Stimulated activated CD4-positive, alpha-beta T cell treated with anti-CD3 and anti-CD28 coated beads, Interleukin-1b, Interleukin-23, amount 100 ng/mL, for 4 hours (primary cell): ENCODE data around the gene GNG8.
A peak's percentile ranks its signal among the peaks of the same experiment; 100 is the strongest.
"Not testable (repeated sequence)": the region's sequence is repeated elsewhere in the genome, so short reads cannot be mapped to it uniquely, and the experiment has no call there.

Experiments used
- DNase-seq, 2 donors: peaks; one replicate each; pipeline ENCODE4 v3.0.0-alpha.2; 2020; ENCODE audit warnings: low read depth in 2 of 2

GNG8 gene

DNA sequence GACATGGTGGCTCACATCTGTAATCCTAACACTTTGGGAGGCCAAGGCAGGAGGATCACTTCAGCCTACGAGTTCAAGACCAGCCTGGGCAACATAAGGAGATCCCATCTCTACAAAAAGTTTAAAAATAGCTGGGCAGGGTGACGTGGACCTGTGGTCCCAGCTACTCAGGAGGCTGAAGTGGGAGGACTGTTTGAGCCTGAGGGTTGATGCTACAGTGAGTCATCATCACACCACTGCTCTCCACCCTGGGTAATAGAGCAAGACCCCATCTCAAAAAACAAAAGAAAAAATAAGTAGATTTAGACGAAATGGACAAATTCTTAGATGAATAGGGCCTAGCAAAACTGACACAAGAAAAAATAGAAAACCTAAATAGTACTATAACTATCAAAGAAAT is 10.4 kb upstream of the GNG8 start:
- DNase-seq, result no peak

DNA sequence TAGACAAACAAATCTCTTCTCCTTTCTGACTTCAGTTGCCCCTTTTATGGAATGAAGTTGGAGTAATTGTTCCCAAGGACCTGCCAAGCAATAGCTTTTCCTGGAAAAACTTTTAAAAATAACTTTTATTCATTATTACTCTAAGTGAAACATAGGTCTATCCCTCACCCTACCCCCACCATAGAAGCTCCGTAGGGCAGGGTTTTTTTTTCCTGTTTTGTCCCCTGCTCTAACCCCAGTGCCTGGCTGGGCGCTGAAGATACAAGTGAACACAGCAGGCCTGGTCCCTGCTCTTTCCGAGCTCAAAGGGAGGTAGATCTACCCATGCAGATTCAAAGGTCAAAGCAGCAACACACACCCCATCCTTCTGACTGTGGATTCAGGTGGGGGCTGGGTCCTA is 8.7 kb upstream of the GNG8 start:
- DNase-seq, result no peak

DNA sequence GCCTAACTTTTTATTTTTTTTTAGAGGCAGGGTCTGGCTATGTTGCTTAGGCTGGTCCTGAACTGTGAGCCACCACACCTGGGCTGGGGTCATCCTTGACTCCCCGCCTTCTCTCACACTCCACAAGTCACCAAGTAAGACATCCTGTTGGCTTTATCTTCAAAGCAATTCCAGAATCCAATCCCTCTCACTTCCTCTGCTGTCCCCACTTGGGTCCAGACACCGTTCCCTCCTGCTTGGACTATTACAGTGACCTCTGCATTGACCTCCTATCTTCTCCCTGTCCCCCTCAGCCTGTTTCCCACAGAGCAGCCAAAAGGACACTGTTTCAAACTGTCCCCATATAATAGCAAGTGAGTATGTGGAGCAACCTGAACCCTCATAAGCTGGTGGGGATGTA is 4.7 kb upstream of the GNG8 start:
- no peak for DNase-seq

DNA sequence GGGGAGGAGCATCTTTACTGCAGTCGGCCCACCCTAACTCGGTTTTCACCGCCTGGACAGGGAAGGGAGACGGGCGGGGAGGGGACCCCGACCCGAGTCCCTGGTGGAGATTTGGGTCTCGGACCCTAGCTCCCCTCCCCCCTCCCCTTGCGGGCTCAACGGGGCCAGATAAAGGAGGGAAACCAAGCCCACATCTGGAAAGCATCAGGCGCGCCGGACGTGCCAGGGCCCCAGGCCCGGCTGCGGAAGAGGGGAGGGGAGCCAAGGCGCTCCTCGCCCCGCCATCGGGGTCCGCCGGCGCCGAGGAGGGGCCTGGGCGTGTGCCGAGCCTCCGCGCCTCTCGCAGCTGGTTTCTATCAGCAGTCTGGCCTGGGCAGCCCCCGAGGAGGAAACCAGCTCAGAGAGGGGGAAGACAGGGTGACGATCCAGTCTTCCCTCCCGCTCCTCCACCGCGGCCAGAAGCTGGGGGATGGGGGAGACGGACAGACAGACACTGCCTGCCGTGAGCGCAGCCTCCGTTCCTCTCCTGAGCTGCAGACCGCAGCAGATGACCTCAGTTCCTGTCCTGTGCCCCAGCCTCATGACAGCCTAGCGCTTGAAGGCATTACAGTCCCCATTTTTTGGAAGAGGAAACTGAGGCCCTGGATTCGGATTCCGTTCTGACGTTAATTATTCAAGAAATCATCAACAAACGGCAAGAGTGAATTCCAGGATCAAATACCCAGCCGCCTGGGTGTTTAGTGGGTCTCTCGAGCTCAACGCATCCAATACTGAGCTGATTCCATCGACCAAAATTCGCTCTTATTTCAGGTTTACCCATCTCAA is 3.6 kb upstream of the GNG8 start:
- DNase-seq, result no peak

DNA sequence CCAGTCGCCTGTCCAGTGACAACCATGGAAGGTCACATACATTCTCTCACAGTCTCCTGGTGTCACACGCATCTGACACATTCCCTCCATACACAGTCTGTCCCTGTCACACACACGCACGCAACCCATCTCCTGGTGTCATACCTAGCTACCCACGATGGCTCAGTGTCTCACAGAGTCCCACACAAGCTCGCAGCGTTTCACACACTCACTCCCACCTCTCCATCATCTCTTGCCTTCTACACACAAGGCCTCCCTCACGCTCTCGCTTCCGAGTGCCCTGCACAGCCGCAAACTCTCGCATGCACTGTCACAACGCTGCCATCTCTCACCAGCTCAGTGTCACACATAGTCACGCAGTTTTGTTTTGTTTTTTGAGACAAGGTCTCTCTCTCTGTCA is 1.2 kb upstream of the GNG8 start:
- no peak for DNase-seq

DNA sequence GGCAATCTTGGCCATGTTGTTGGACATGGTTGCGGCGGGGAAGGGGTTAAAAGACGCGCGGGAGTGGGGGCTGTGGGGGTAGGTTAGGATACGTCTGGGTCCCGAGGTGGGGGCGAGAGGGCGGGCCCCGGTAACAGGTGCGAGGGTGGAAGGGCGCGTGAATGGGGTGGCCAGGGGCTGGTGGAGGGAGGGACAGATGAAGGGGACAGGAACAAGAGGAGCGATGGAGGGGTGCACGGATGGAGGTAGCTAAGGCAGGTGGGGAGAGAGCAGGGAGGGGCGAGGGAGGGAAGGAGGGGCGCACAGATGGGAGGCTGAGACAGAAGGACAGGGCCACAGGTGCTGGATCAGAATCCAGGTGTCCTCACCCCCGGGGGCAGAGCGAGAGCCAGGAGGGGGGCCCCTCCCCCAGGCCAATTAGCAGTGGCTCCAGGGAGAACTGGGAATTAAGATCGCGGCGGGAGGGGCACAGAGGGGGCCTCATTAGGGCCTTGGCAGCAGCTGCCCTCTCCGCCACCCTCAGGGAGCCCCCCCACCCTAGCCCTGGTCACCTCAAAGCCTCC is 1.3 kb downstream of the GNG8 start:
- no peak for DNase-seq

DNA sequence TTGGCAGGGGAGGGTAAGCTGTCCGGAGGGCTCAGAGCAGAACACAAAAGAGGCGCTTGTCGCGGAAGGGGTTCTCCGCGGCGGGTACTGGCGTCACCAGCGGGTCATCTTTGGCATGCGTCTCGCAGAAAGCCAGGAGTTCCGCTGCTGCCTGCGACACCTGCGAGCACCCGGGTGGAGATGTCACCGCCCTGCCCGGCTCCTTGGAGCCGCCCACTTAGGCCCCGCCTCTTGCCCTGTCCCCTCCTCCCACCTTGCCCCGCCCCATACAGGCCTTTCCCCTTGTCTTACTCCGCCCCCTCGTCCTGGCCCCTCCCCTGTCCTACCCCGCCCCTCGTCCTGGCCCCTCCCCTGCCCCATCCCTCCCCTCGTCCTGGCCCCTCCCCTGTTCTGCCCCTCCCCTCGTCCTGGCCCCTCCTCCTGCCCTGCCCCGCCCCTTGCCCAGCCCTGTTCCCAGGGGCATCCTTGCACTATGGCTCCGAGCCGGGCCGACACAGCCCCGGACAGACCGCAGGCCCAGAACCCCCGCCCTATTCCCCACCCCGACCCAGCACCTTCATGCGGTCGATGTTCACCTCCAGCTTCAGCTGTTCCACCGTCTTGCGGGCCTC is 1.9 kb downstream of the GNG8 start:
- DNase-seq, result peak; percentile 94 to 97

DNA sequence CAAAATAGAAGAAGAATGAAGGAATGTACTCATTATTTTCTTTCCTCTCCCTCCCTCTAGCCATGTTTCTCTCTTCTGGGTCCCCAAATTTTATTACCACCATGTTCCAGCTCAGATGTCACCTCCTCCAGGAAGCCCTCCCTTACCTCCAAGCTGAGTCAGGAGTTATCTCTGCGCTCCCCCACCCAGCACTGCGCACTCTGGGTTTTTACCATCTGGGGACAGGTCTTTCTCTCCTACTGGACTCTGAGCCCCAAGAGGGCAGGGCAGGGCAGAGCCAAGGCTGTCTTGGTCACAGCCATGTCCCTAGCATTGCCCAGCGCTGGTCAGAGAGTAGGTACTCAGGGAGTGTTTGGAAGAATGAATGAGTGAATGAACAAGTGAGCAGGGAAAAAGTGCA is 2.9 kb downstream of the GNG8 start:
- no peak for DNase-seq

DNA sequence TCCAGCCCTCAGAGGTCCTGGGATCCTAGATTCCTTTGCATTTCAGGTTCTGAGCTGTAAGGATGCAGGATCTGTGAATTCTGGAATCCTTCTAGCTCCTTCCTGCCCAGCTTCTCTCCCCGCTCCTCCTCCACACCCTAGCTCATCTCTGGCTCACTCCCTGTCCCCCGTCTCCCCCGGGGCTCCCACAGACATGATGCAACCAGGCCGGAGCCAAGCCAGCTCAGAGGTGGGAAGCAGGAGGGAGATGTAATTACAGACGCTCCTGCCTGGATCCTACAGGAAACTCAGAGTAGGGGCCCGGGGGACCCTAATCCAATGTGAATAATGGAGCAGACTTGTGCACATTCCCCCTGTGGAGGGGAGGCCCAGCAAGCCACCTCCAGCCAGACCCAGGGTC is 4.5 kb downstream of the GNG8 start:
- no peak for DNase-seq

DNA sequence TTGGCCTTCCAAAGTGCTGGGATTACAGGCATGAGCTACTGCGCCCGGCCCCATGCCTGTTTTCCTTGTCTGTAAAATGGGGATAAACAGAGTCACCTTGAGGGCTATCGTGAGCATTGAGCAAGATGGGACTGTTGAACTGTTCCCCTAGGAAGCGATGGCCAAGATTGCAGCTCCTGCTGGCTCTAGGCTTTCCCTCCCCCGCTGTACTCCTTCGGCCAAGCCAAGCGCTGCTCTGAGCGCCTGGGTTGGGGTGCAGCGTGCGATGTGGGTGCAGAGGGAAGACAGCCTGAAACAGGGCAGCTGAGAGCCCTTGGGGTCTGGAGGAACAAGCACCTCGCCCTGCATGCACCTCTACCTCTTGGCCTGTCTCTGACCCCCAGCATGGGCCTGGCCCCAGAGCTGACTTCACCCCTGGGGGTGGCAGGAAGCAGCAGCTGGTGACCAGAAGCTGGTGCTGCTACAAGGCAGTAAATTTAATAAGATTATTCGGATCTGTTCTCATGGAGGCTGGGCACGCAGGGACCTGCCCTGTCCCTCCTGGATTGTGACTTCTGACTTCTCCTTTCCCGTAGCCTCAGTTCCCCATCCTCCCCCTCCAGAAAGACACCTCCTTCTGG is 5.3 kb downstream of the GNG8 start:
- no peak for DNase-seq

DNA sequence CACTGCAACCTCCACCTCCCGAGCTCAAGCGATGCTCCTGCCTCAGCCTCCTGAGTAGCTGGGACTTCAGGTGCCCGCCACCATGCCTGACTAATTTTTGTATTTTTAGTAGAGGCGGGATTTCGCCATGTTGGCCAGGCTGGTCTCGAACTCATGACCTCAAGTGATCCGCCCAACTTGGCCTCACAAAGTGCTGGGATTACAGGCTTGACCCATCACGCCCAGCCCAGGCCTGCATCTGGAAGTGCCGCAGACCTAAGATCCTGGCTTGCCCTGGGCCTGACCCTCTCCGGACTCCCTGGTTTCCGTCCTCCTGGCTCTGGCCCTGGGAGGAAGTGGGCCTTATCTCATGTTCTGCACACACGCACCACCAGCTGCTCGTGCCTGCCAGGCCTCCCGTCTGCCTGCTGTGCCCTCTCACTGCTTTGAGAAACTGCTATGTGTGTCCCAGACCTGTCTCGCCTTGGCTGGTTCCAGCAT is 6.4 kb downstream of the GNG8 start:
- no peak for DNase-seq

DNA sequence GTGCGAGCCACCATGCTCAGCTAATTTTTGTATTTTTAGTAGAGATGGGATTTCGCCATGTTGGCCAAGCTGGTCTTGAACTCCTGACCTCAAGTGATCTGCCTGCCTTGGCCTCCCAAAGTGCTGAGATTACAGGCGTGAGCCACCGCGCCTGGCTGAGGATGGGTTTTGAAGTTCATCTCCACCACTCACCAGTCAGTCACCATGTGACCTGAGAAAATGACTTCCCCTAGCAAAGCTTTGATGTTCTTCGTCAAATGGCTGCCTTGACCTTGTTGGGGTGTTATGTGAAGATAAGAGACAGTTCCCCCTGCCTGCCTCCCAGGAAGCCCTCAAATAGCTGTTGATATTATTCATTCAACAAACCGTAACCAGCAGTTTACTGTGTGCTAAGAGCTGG is 7.0 kb downstream of the GNG8 start:
- not testable (repeated sequence) for DNase-seq

DNA sequence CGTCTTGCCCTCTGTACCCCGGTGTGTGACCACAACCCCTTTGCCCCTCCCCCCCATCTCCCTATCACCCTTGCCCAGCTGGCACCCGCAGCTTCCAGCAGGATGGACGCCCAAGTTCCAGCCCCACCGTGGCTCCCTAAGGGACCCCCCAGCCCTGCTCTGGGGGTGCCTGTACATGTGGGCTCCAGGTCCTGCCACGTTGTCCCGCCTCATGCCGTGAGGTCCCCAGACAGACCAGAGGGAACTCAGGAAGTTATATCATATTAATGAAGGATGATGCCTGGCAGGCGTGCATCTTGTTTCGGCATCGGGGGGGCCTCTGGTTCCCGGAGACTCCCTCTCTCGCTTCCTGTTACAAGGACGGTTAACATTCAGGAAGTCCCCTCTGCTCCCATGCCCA is 9.6 kb downstream of the GNG8 start:
- no peak for DNase-seq

DNA sequence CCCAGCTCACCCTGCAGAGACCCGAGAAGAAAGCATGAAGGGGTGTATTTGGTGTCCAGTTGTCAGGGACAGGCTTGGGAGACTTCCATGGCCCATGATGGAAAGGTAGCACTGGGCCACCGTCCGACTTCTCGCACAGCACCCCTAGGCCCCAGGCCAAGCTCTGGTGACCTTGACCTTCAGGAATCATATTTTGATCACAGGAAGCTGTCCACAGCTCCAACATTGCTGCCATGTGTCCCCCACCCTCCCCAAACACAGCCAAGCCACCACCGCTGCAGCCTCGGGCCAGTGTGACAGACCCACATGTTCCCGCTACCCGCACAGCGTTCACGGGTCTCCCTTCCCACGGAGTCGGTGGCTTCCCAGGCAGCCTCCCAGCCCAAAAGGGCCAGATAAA is 10.3 kb downstream of the GNG8 start:
- DNase-seq, result no peak

DNA sequence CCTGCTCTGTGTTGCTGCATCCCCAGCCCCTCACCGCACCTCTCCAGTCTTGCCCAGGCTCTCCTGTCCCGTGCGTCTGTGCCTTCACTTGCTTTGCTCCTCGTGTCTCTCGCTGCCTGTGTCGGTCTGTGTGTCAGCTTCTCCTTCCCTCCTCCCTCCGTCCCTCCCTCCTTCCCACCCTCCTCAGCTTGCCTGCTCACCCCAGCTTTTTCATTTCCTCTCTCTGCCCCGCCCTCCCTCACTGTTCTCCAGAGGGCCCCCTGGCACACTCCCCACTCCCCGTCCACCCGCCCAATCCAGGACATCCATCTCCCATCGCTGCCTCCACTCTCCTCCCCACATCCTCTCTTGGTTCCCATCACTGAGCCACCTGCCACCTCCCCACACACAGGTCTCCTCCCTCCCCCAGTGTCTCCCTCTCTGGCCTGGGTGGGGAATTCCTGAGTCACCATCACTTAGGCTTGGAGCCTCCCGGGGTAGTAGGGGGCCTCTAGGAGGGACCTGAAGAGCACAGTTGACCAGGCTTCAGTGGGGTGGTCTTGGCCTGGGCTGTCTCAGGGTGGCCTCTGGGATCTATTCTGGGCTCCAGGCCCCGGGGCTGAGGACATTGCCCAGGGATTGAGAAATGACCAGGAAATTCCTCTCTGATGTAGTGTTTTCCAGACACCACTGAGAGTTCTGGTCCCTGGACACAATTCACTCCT is 10.9 kb downstream of the GNG8 start, which contains the start of gene PTGIR:
PTGIR (minus strand) TSS at position 132 of the 704 bp plus-strand sequence. CDS start 864 bp downstream, outside the sequence.
- no peak for DNase-seq

DNA sequence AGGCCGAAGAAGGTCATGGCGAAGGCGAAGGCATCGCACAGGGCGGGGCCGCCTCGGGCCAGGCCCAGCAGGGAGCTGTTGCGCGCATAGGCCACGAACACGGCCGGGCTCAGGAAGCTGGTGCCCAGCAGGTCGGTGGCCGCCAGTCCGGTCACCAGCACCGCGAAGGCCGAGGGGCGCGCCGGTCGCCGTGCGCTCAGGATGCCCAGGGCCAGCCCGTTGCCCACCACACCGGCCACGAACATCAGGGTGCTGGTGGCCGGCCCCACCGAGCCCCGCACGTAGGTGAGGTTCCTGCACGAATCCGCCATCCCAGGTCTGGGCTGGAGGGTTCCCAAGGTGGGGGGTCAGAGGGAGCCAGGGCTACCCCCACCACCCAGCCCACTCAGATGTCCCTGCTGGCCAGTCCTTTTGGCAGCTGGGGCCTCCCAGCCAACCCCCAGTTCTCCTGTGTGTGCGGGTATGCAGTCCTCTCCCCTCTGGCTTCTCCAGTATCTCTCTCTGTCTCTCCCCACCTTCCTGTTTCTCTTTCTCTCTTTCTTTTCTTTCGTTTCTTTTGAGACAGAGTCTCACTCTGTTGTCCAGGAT is 12.0 kb downstream of the GNG8 start:
- no peak for DNase-seq

DNA sequence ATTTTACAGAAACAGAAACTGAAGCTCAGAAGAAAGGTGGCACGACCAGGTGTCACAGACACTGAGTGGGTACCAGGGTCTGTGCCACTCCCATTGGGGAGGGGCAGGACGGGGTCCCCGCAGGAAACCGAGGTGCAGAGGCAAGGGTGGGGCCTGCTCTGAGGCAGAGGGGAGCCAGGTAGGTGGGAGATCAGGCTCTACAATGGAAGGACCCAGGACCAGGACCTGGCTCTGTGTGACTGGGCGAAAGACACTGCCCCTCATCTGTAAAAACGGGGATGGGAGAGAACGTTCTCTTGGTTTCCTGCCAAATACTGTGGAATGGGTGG is 13.9 kb downstream of the GNG8 start:
- no peak for DNase-seq

DNA sequence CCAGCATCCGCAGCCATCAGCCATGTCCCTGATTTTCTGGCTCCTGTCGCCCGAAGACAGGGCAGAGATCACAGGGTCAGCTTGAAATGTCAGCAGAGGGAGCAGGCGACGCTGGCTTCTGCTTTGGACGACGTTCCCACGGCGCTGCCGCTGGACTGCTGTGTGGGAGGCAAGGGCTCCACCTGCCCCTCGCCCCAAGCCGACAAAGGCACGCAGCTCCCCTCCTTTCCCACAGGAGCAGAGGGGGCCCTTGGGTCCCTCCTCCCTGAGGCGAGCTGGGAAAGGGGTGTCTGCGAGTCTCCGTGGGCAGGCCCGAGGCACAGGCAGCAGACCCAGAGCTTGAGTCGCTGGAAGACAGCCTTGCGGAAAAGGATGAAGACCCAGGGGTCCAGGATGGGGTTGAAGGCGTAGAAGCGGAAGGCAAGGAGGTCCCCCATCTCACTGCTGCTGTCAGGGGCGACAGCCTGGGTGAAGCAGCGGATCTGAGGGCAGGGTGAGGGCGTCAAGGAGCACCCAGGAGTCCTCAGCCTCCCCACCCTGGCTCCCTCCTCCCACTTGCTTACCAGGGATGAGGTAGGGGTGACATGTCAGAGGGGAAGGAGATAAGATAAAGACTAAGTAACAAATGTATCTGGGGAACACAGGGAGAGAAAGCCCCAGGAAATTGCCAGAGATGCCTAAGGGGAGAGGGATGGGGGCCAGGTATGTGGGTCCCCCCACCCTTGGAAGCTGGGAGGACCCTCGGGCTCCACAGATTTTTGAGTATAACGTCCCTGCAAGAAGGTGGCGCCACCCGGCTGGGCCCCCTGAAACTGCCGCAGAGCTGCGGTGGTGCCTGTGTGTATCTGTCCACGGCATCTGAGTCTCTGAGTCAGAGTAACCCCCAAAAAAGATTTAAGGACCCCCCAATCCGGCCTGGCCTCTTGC is 14.5 kb downstream of the GNG8 start:
- DNase-seq, result no peak

DNA sequence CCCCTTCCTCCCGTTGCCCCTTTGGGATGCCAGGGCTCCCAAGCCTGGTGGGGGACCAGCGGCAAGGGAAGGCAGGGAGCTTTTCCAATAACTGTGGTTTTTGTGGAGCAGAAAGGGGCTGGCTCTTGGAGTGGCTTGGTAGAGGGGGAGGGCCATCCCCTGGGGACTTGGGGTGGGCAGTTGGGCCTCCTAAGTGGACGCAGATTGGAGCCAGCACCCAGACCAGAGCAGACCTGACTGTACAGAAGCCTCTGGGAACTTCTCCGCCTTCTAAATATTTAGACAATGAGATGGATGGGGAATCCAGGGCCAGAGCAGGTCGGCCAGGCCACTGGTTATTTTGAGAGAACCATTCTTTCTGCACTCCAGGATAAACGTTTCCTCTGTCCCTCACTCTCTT is 15.3 kb downstream of the GNG8 start:
- no peak for DNase-seq

DNA sequence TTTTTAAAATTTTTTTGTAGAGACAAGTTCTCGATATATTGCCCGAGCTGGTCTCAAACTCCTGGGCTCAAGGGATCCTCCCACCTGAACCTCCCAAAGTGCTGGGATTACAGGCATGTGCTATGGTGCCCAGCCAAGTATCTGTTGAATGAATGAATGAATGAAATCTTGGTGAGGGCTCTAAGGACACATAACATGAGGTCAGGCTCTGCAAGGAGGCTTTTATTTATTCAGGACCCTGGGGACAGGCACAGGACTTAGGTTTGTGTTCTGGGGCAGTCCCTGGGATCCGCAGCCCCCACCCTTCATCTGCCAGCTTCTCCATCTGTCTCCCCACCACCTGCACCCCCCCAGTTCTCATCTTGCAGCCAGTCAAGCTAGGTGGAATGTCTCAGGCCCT is 15.7 kb downstream of the GNG8 start:
- DNase-seq, result no peak
